Measurements from ENCODE around the gene CHTOP. TPM values are rescaled to one million over a fixed set of nuclear protein-coding genes. Genes with fewer than 3 reads are reported as not detected.

CHTOP gene
- total and polyA plus RNA-seq, 9 donors, result 45.0 to 102 (median 90.9) TPM

Other genes starting within 250 kb of the CHTOP start
- gene S100A8, start 243.0 kb upstream of the CHTOP start, total RNA-seq, result 6.6 TPM
- 10 to 100 TPM; 12.8 to 31.9 (median 19.8) TPM for gene S100A8, start 243.0 kb upstream of the CHTOP start, polyA plus RNA-seq (ENCODE audit: insufficient read depth in 1 of 8, insufficient read length in 8 of 8, low replicate concordance in 1 of 8)
- not detected for gene S100A7A, start 217.5 kb upstream of the CHTOP start, total RNA-seq
- not detected for gene S100A7A, start 217.5 kb upstream of the CHTOP start, polyA plus RNA-seq (ENCODE audit: insufficient read depth in 1 of 8, insufficient read length in 8 of 8, low replicate concordance in 1 of 8)
- not detected for gene S100A7, start 173.4 kb upstream of the CHTOP start, total RNA-seq
- gene S100A7, start 173.4 kb upstream of the CHTOP start, polyA plus RNA-seq (ENCODE audit: insufficient read depth in 1 of 8, insufficient read length in 8 of 8, low replicate concordance in 1 of 8), result not detected
- gene S100A6, start 98.1 kb upstream of the CHTOP start, total RNA-seq, result 415 TPM
- 100 to 1,000 TPM; 182 to 300 (median 257) TPM for gene S100A6, start 98.1 kb upstream of the CHTOP start, polyA plus RNA-seq (ENCODE audit: insufficient read depth in 1 of 8, insufficient read length in 8 of 8, low replicate concordance in 1 of 8)
- not detected for gene S100A5, start 93.1 kb upstream of the CHTOP start, total RNA-seq
- under 1 TPM in 1 of 8 donors, not detected in 7; 0.31 TPM for gene S100A5, start 93.1 kb upstream of the CHTOP start, polyA plus RNA-seq (ENCODE audit: insufficient read depth in 1 of 8, insufficient read length in 8 of 8, low replicate concordance in 1 of 8)
- gene S100A4, start 88.3 kb upstream of the CHTOP start, total RNA-seq, result 238 TPM
- gene S100A4, start 88.3 kb upstream of the CHTOP start, polyA plus RNA-seq (ENCODE audit: insufficient read depth in 1 of 8, insufficient read length in 8 of 8, low replicate concordance in 1 of 8), result 100 to 1,000 TPM; 188 to 266 (median 208) TPM
- gene S100A3, start 84.8 kb upstream of the CHTOP start, total RNA-seq, result 0.31 TPM
- gene S100A3, start 84.8 kb upstream of the CHTOP start, polyA plus RNA-seq (ENCODE audit: insufficient read depth in 1 of 8, insufficient read length in 8 of 8, low replicate concordance in 1 of 8), result 1 to 10 TPM in 1 of 8 donors, under 1 TPM in 7; 0.30 to 1.4 (median 0.67) TPM
- 3.4 TPM for gene S100A2, start 68.2 kb upstream of the CHTOP start, total RNA-seq
- gene S100A2, start 68.2 kb upstream of the CHTOP start, polyA plus RNA-seq (ENCODE audit: insufficient read depth in 1 of 8, insufficient read length in 8 of 8, low replicate concordance in 1 of 8), result 1 to 10 TPM; 1.4 to 5.0 (median 1.8) TPM
- gene S100A16, start 20.9 kb upstream of the CHTOP start, total RNA-seq, result 45.4 TPM
- gene S100A16, start 20.9 kb upstream of the CHTOP start, polyA plus RNA-seq (ENCODE audit: insufficient read depth in 1 of 8, insufficient read length in 8 of 8, low replicate concordance in 1 of 8), result 10 to 100 TPM; 45.1 to 77.3 (median 55.3) TPM
- gene S100A14, start 17.7 kb upstream of the CHTOP start, total RNA-seq, result 0.18 TPM
- gene S100A14, start 17.7 kb upstream of the CHTOP start, polyA plus RNA-seq (ENCODE audit: insufficient read depth in 1 of 8, insufficient read length in 8 of 8, low replicate concordance in 1 of 8), result 10 to 100 TPM in 2 of 8 donors, 1 to 10 TPM in 2, under 1 TPM in 4; 0.15 to 27.5 (median 1.2) TPM
- 111 TPM for gene S100A13, start 6.6 kb upstream of the CHTOP start, total RNA-seq
- gene S100A13, start 6.6 kb upstream of the CHTOP start, polyA plus RNA-seq (ENCODE audit: insufficient read depth in 1 of 8, insufficient read length in 8 of 8, low replicate concordance in 1 of 8), result 10 to 100 TPM; 58.4 to 85.4 (median 70.6) TPM
- gene S100A1, start 5.6 kb upstream of the CHTOP start, total RNA-seq, result 4.7 TPM
- gene S100A1, start 5.6 kb upstream of the CHTOP start, polyA plus RNA-seq (ENCODE audit: insufficient read depth in 1 of 8, insufficient read length in 8 of 8, low replicate concordance in 1 of 8), result 1 to 10 TPM; 3.0 to 9.5 (median 6.3) TPM
- gene SNAPIN, start 24.6 kb downstream of the CHTOP start, total RNA-seq, result 53.0 TPM
- 10 to 100 TPM; 48.4 to 51.5 (median 49.8) TPM for gene SNAPIN, start 24.6 kb downstream of the CHTOP start, polyA plus RNA-seq (ENCODE audit: insufficient read depth in 1 of 8, insufficient read length in 8 of 8, low replicate concordance in 1 of 8)
- 184 TPM for gene ILF2, start 36.9 kb downstream of the CHTOP start, total RNA-seq
- 100 to 1,000 TPM; 158 to 217 (median 176) TPM for gene ILF2, start 36.9 kb downstream of the CHTOP start, polyA plus RNA-seq (ENCODE audit: insufficient read depth in 1 of 8, insufficient read length in 8 of 8, low replicate concordance in 1 of 8)
- 12.9 TPM for gene NPR1, start 44.6 kb downstream of the CHTOP start, total RNA-seq
- 10 to 100 TPM; 12.7 to 17.4 (median 15.0) TPM for gene NPR1, start 44.6 kb downstream of the CHTOP start, polyA plus RNA-seq (ENCODE audit: insufficient read depth in 1 of 8, insufficient read length in 8 of 8, low replicate concordance in 1 of 8)
- 28.5 TPM for gene INTS3, start 94.0 kb downstream of the CHTOP start, total RNA-seq
- gene INTS3, start 94.0 kb downstream of the CHTOP start, polyA plus RNA-seq (ENCODE audit: insufficient read depth in 1 of 8, insufficient read length in 8 of 8, low replicate concordance in 1 of 8), result 10 to 100 TPM; 33.9 to 48.6 (median 39.3) TPM
- 24.2 TPM for gene SLC27A3, start 141.3 kb downstream of the CHTOP start, total RNA-seq
- 10 to 100 TPM; 17.7 to 32.7 (median 26.2) TPM for gene SLC27A3, start 141.3 kb downstream of the CHTOP start, polyA plus RNA-seq (ENCODE audit: insufficient read depth in 1 of 8, insufficient read length in 8 of 8, low replicate concordance in 1 of 8)

All from muscle of leg (tissue), 9 donors.